OCI-LY7 (cell line): ENCODE measurements around the gene EMP1. TPM values are rescaled to one million over a fixed set of nuclear protein-coding genes. Genes with fewer than 3 reads are reported as not detected.

Source experiments
- BruUV-seq: library from RNA; stranded (reverse); fragments of 400-500 nt; replicated peaks from 2 replicates; lab custom pipeline; 2021; lab: Mats Ljungman, UMichigan
- CTCF ChIA-PET: fragments of 300-600 bp; sonication (Branson Sonifier 250); formaldehyde crosslinking; loops from one replicate; lab custom pipeline; 2022; ENCODE audit warnings: antibody characterized with exemption; ENCODE audit not compliant: unreplicated experiment; lab: Charles Lee
- POLR2A ChIA-PET: fragments of 300-600 bp; sonication (Branson Sonifier 250); formaldehyde crosslinking; loops from one replicate; lab custom pipeline; 2022; ENCODE audit warnings: antibody characterized with exemption; lab: Charles Lee
- DNase-seq: peaks from one replicate; pipeline ENCODE4 v3.0.0-alpha.2; 2015; ENCODE audit warnings: low spot score
- H2AFZ ChIP-seq: fragments of 200-600 bp; sonication (generic), shearing (Covaris generic); 2 replicates; pipeline ENCODE4 v1.6.1; 2014; ENCODE audit warnings: mild to moderate bottlenecking, antibody characterized with exemption, low read length, moderate library complexity
- H3K27ac ChIP-seq: fragments of 200-600 bp; sonication (generic); 2 replicates; pipeline ENCODE4 v1.5.1; 2014; ENCODE audit warnings: mixed run types, low read depth, mild to moderate bottlenecking, moderate library complexity, low read length, inconsistent platforms; ENCODE audit not compliant: poor library complexity, severe bottlenecking
- H3K36me3 ChIP-seq: fragments of 200-600 bp; sonication (generic); 2 replicates; pipeline ENCODE4 v1.6.1; 2014; ENCODE audit warnings: mild to moderate bottlenecking, antibody characterized with exemption, low read length, moderate library complexity, mixed read lengths; ENCODE audit not compliant: insufficient read depth
- H3K4me1 ChIP-seq: fragments of 200-600 bp; sonication (generic); 2 replicates; pipeline ENCODE4 v1.5.1; 2014; ENCODE audit warnings: mild to moderate bottlenecking, low read length; ENCODE audit not compliant: insufficient read depth, poor library complexity, severe bottlenecking
- H3K4me2 ChIP-seq: fragments of 200-600 bp; sonication (generic); 2 replicates; pipeline ENCODE4 v1.6.1; 2014; ENCODE audit warnings: mild to moderate bottlenecking, low read length
- H3K4me3 ChIP-seq: fragments of 200-600 bp; sonication (generic); 2 replicates; pipeline ENCODE4 v1.5.1; 2014; ENCODE audit warnings: mild to moderate bottlenecking, low read depth, low read length; ENCODE audit not compliant: poor library complexity, severe bottlenecking
- H3K79me2 ChIP-seq: fragments of 200-600 bp; sonication (generic); 2 replicates; pipeline ENCODE4 v1.6.1; 2016; ENCODE audit warnings: low read depth, mild to moderate bottlenecking, low read length, moderate library complexity, mixed read lengths; ENCODE audit not compliant: insufficient read depth
- H3K9me2 ChIP-seq: fragments of 200-600 bp; sonication (generic); 2 replicates; pipeline ENCODE4 v1.6.1; 2016; ENCODE audit warnings: mild to moderate bottlenecking, low read length, mixed read lengths; ENCODE audit not compliant: insufficient read depth
- H3K9me3 ChIP-seq: fragments of 200-600 bp; sonication (generic); 2 replicates; pipeline ENCODE4 v1.6.1; 2014; ENCODE audit warnings: mild to moderate bottlenecking, mixed run types, low read length, mixed read lengths
- H4K20me1 ChIP-seq: fragments of 200-600 bp; sonication (generic); 2 replicates; pipeline ENCODE4 v1.6.1; 2014; ENCODE audit warnings: mild to moderate bottlenecking, antibody characterized with exemption, low read length, moderate library complexity, mixed read lengths; ENCODE audit not compliant: insufficient read depth
- CTCF ChIP-seq: fragments of 200-600 bp; sonication (generic); conservative IDR thresholded peaks from 2 replicates; pipeline ENCODE4 v1.5.1; 2014; ENCODE audit warnings: mild to moderate bottlenecking, antibody characterized with exemption, low read length, moderate library complexity, mixed read lengths
- EZH2phosphoT487 ChIP-seq: fragments of 200-600 bp; sonication (generic); IDR thresholded peaks from 2 replicates; pipeline ENCODE4 v1.6.1; 2018; ENCODE audit warnings: low read depth, borderline replicate concordance, mild to moderate bottlenecking, mixed run types, antibody characterized with exemption, low read length, moderate library complexity, mixed read lengths
- intact Hi-C: fragments of 100-400 bp; cut with micrococcal nuclease; formaldehyde crosslinking; loops from one replicate; pipeline ENCODE4 v1.10.0; 2022; ENCODE audit not compliant: unreplicated experiment
- total RNA-seq, 2 experiments: library from RNA; depleted of rRNA in 1 of 2; stranded (reverse); fragments of >200 nt in 1 of 2; shearing (Covaris generic) in 1 of 2; gene quantifications; 2 replicates each; pipeline ENCODE4 v1.2.3, GENCODE V29; 2014 to 2022

Gene EMP1
- total RNA-seq, 2 experiments from 2014 or later = 0.40 TPM; not detected in 1

DNA sequence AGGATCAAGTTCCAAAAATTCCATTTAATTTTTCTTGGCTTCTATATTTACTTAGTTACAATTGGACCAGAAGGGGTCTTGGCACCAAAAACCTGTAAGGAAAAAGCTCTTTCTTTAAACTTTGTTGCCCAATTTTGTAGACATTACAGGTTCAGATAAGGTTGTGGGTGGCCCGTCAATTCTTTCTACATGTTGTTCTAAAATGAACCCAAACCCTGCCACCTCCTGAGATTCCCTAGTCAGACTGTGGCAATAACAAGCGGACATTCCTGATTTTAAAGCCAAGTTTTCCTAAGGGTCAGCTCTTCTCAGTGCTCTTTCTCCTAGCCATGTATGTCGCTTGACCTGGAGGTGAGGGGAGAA is 48.1 kb upstream of the EMP1 start:
- Histone ChIP-seq H3K4me1 (no peaks in the 10 kb centered on the region), H3K36me3 (no peaks in the 10 kb centered on the region), H3K79me2 (no peaks in the 10 kb centered on the region), H4K20me1 (no peaks in the 10 kb centered on the region), H3K9me3 (no peaks in the 10 kb centered on the region), H3K4me3 (no peak overlapping the region), H3K9me2 (no peaks in the 10 kb centered on the region), H2AFZ (no peak overlapping the region), H3K4me2 (no peak overlapping the region), H3K27ac (no peak overlapping the region)
- no peak for DNase-seq
- POLR2A ChIA-PET = no interaction called here
- BruUV-seq = no TSS peak
- TF ChIP-seq CTCF (no peak), EZH2phosphoT487 (no peak)
- intact Hi-C loops = no loop called here
- CTCF ChIA-PET = interaction anchor here (0.6 kb wide), 1 partner anchor 775 kb away, joined by 4 read pairs; no protein-coding TSS in a partner anchor

GRCh38 chr12:13149411-13149810 is 47.1 kb upstream of the EMP1 start:
- H2AFZ ChIP-seq = no peak overlapping the region
- no peaks in the 10 kb centered on the region for H3K9me2 ChIP-seq
- H3K36me3 ChIP-seq = no peaks in the 10 kb centered on the region
- H3K9me3 ChIP-seq = no peaks in the 10 kb centered on the region
- POLR2A ChIA-PET = interaction anchor here (0.6 kb wide), 3 partner anchors 726 to 1277 kb away, joined by 3 to 4 read pairs (median 3); no protein-coding TSS in a partner anchor
- CTCF ChIA-PET = no interaction called here
- no TSS peak for BruUV-seq
- TF ChIP-seq CTCF = no peak
- no peak for TF ChIP-seq EZH2phosphoT487
- intact Hi-C loops = no loop called here
- no peaks in the 10 kb centered on the region for H4K20me1 ChIP-seq
- no peak for DNase-seq
- no peak overlapping the region for H3K27ac ChIP-seq
- H3K4me2 ChIP-seq = no peak overlapping the region
- no peaks in the 10 kb centered on the region for H3K79me2 ChIP-seq
- no peaks in the 10 kb centered on the region for H3K4me1 ChIP-seq
- no peak overlapping the region for H3K4me3 ChIP-seq

- H4K20me1 ChIP-seq = no peaks in the 10 kb centered on the region
- no peaks in the 10 kb centered on the region for H3K36me3 ChIP-seq
- no peak for TF ChIP-seq EZH2phosphoT487
- no peak for TF ChIP-seq CTCF
- BruUV-seq = no TSS peak
- DNase-seq = no peak
- ChIA-PET POLR2A (no interaction called here), CTCF (no interaction called here)
- H2AFZ ChIP-seq = no peak overlapping the region
- no peak overlapping the region for H3K4me3 ChIP-seq
- no peaks in the 10 kb centered on the region for H3K4me1 ChIP-seq
- H3K79me2 ChIP-seq = no peaks in the 10 kb centered on the region
- no peak overlapping the region for H3K27ac ChIP-seq
- no peaks in the 10 kb centered on the region for H3K9me2 ChIP-seq
- H3K9me3 ChIP-seq = no peaks in the 10 kb centered on the region
- H3K4me2 ChIP-seq = no peak overlapping the region
- intact Hi-C loops = no loop called here
Observed at GRCh38 chr12:13152281-13152680, 44.2 kb upstream of the EMP1 start.
